NCI-H774 (cell line): ENCODE results near the gene SPECC1L.

Experiments used
- DNase-seq: peaks from one replicate; lab custom pipeline; 2025; lab: John Stamatoyannopoulos, UW

The SPECC1L gene

GRCh38 chr22:24417200-24417599 lies 146.6 kb downstream of the SPECC1L start:
- no peak for DNase-seq

- no peak for DNase-seq
Observed at GRCh38 chr22:24417901-24418641, 147.4 kb downstream of the SPECC1L start.

DNA sequence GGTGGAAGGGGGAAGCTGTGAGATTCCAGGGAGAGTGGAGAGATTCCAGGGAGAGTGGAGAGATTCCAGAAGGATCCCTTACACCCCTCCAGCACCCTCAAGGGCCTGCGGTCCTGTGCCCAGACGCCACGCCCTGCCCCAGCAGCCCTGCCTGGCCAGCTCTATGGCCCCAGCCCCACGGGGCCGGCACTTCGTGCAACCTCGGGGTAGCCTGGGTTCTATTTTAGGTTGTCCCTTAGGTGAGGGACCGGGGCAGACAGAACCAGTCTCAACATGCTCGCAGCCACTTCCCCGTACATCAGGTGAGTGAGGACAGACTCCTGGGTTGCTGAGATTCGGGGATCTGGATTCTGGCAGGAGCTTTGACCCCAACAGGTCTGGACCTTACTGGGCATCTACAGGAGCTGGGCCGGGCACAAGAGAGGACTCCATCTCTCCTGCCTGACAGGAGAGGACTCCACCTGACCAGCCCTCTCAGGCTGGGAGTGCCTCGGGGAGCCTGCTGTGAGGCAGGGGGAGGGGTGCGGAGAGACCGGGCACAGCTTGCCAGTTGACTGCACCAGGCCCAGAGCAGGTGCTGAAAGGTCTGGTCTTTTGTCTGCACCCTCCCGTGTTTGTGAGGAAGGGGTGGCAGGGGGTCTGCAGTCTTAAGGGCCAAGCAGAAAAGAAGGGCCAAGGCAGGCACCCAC lies 148.3 kb downstream of the SPECC1L start:
- DNase-seq = no peak

- DNase-seq = no peak
Observed at GRCh38 chr22:24419475-24419850, 148.8 kb downstream of the SPECC1L start.

DNA sequence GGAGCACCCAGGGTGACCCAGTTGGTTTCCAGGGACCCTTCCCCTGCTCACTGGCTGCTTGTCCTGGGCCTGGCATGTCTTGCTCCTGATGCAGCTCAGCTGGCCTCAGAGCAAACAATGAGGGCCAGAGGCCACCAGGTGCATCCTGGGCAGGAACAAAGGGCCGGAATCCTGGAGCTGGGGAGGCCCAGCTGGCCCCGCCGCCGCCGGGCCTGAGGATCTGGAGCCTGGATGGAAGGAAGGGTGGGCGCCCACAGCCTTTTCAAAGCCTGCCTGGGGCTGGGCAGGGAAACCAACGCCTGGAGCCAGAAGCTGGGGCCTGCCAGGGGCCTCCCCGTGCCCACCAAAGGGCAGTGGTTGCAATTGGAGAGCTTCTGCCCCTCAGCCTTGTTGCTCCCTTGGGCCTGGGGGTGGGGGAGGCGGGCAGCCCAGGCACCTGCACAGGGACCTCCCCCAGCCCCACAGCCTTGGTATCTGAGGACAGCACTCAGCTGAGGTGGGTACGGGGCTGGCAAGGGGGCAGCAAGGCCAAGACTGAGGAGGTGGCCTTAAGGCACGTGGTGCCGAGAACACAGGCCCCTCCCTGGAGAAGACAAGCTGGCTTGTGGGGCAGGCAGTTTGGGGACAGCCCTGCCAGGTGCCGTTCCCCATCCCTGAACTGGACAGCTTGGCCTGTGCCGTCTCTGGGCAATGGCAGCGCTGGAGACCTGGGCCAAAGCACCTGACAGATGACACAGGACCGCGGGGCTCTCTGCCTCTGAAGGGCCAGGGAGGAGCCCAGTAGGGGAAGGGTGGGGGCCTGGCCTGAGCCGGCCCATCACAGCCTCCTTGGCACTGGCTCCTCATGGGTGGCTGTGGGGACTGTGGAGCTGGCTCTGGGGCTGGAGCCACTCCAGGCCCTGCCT lies 149.7 kb downstream of the SPECC1L start:
- peak; percentile 56 for DNase-seq

DNA sequence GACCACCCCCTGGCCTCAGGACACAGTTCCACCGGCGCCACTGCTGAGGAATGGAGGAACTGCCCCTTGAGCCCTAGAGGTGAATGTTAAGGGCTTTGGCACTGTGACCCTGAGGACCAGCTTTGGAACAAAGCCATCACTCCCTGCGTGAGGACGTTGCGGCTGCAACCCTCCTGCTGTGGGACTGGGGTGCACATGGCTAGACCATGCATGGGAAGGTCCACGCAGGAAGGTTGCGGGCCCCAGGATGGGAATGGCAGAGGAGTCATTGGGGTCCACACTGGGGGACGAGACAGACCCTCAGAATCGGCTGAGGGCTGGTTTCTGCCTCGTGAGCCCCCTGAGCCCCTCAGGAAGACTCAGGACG lies 150.3 kb downstream of the SPECC1L start:
- no peak for DNase-seq

DNA sequence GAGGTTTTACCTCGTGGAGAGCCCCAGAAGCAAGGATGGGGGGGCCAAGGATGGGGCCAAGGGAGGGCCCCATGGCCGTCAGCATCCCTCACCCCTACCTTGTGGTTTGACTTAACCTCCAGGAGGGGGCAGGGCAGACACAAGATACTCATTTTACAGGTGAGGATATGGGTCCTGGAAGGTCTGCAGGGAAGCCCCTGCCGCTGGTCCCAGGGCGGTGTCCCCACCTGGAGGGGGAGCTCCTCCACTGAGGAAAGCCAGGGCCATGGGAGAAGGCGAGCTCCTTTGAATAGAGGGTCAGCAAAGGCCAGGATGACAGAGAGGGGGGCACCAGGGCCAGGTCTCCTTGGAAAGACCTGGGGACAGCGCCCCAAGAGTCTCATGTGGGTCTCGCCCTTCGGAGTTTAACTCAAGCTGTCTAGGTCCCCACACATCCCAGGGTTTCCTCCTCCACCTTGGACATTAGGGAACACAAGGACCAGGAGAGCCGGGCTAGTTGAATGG lies 150.8 kb downstream of the SPECC1L start:
- DNase-seq = no peak

GRCh38 chr22:24422102-24422665 lies 151.6 kb downstream of the SPECC1L start:
- DNase-seq = no peak

GRCh38 chr22:24423519-24424000 lies 152.9 kb downstream of the SPECC1L start:
- DNase-seq = no peak

DNA sequence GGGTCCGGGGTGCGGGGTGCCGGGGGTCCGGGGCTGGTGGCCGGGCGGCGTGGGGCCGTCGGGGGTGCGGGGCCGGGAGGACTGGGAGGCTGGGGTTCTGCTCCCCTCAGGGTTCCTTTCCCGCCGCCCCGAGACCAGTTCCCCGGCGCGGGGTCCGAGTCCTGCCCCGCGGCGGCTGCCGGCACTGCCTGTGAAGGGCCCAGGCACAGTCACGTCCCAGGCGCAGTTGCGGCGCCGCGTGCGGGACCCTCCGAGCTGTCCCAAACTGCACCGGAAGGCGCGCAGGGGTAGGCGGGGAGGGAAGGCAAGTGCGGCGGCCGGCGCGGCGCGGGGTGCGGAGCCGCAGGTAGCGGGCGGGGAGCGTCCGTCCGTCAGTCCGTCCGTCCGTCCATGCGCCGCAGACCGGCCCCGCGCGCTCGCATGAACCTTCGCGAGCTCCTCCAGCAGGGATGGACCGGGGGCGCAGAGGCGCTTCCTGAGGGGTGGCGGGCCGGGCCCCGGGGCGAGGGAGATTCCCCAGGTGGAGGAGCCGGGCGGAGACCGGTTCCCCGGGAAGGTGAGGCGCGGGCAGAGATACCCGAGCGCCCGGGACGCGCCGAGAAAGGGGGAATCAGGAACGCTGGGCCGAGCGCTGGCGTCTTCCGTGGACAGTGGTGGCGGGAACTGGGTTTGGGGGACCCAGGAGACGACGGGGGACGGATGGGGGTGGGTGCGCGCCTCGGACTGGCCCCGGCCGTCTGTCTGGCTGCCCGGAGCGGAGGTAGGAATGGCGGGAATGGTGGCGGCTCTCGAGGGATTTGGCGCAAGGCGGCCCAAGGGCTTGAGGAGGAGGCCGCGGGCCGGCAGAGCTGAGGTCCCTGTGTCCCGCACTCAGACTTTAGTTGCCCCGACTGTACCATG lies 153.6 kb downstream of the SPECC1L start:
- DNase-seq = no peak

DNA sequence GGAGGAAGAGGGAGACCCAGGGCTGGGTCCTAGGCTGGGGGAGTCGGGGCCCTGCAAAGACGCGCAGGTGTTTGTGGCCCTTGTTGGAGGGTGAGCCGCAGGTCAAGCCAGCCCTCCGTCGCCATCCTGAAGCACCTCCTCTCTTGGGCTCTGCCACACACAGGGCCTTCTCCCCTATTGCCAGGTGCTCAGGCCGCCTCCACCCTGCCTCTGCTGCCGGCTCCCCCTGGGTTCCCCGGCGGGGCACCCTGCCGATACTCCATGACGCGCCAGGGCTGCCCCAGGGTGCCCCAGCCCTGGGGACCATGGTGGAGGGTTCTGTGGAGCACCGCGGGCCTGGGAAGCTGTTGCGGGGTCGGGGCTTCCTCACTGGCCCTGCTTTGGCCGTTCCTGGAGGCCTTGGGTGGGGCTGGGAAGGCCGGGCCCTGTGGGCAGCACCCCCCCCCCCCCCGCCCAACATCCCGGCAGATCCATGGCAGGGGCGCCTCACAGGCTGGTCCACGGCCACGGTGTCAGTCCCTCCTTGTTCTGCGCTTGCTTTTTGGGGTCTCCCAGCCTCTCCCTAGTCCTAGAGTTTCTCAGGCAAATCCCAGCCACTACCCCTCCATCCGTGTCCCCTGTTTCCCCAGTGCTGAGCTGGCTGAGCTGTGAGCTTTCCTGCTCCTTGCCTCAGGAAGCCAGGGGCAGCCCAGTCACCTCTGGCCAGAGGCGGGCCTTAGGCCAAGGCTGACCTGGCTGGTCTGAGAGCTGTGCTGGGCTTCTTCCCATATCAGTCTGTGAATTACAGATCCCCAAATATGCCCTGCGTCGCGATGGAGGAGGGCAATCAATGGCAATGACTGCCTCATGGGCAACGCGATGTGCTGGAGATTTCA lies 154.5 kb downstream of the SPECC1L start:
- no peak for DNase-seq

GRCh38 chr22:24426436-24426835 lies 155.8 kb downstream of the SPECC1L start:
- DNase-seq = no peak

DNA sequence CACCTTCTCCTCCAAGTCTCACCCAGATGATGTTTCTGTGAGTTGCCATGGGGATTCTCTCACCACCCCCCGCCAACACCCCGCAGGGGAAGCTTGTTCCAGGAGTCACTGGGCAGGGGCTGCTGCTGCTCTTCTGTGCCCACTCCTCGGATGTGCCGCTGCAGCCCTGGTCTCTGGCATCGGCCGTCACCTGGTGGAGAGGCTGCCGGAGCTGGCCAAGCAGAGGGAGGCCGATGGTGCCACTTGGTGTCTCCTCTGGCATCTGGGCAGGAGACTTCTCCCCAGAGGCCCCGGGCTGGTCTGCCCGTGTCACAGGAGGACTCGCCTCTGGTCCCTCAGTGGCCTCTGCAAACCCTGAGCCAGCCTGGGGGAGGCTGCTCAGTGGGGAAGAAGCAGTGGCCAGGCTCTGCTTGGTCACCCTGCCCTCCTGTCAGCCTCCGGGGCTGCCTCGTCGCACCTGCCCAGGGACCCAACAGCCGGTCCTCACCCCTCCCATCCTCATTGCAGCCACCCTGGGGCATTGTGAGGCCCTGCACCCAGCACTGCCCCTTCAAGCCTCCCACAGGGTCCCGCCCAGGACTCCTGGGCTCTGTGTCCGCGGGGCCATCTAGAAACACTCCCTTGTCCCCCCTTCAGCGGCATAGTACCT lies 156.3 kb downstream of the SPECC1L start:
- DNase-seq = no peak

DNA sequence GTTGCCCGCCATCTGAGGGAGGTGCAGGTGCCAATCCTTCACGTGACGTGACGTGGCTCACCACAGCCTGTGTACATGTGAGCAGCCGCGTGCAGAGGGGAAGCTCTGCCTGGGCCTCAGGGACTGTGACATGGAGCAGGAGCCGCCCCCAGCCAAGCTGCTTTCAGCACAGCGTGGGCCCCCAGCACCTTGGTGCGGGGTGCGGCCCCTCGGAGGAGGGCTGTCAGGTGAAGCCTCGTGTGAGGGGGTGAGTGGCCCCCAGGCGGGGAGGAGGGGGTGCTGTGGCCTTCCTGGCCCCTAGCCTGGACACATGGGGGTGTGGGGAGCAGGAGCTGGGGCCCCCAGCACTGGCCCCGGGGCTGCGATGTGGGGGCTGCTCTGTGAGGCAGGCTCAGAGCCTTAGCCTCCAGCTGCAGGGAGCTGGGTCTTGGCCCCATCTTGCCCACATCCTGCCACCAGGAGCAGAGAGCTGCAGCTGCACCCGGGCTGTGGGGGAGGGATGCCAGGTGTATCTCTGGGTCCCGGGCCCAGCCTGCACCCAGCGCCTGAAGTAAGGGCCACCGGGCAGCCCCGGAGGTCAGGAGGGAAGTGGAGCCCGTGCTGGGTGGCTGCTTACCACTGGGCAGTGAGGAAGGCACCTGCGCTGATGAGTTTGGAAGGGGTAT lies 157.0 kb downstream of the SPECC1L start, which contains the start of gene ADORA2A:
Gene ADORA2A, plus strand, starts transcription at position 100 of the 665 bp plus-strand sequence. CDS start 5,806 bp downstream, outside the sequence.
- no peak for DNase-seq

DNA sequence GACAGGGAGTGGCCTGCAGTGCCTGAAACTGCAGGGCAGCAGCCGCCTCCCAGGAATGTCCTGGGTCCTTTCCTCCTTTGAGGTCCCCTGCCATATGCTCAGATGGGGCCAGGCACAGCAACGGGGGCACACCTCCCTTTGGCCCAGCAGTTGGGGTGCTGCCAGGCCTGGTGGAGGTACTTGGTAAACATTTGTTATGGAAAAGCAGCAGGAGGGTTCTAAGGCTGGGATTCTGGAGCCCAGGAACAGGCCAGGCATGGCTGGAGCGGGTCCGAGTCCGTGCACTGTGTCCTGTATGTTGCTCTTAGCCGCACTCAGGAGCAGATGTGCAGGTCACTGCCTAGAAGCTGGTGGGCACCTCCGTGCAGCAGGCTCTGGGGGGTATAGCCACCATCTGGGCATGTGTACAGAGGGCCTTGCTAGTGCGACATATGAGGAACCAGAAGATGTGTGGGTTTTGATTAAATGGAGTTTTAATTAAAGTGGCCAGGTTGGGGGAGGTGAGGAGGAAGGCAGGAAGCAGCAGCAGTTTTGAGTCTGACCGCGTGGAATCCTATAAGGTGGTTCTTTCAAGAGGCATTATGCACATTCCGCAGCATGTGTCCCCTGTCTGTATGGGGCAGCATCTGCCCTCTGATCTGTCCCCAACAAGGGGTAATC lies 158.2 kb downstream of the SPECC1L start:
- DNase-seq = no peak

GRCh38 chr22:24429411-24430365 lies 159.1 kb downstream of the SPECC1L start:
- DNase-seq = no peak
